Hepatocyte (in vitro differentiated cells): ENCODE results near the gene MYH6.

ENCODE experiments used
- EZH2 ChIP-seq: fragments of 200-600 bp; sonication (generic); IDR thresholded peaks from 2 replicates; pipeline ENCODE4 v1.6.1; 2016; ENCODE audit warnings: antibody characterized with exemption, mild to moderate bottlenecking, borderline replicate concordance
- TF ChIP-seq, protein P1 (sequence below): fragments of 200-600 bp; sonication (generic); IDR thresholded peaks from 2 replicates; pipeline ENCODE4 v1.5.1; 2016; ENCODE audit warnings: antibody characterized with exemption, mild to moderate bottlenecking; ENCODE audit not compliant: poor library complexity

GRCh38 chr14:23354990-23355389 is 53.1 kb downstream of the MYH6 start:
- no peak for TF ChIP-seq EZH2
- TF ChIP-seq, protein P1, sequence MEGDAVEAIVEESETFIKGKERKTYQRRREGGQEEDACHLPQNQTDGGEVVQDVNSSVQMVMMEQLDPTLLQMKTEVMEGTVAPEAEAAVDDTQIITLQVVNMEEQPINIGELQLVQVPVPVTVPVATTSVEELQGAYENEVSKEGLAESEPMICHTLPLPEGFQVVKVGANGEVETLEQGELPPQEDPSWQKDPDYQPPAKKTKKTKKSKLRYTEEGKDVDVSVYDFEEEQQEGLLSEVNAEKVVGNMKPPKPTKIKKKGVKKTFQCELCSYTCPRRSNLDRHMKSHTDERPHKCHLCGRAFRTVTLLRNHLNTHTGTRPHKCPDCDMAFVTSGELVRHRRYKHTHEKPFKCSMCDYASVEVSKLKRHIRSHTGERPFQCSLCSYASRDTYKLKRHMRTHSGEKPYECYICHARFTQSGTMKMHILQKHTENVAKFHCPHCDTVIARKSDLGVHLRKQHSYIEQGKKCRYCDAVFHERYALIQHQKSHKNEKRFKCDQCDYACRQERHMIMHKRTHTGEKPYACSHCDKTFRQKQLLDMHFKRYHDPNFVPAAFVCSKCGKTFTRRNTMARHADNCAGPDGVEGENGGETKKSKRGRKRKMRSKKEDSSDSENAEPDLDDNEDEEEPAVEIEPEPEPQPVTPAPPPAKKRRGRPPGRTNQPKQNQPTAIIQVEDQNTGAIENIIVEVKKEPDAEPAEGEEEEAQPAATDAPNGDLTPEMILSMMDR: no peak
